Muscle layer of colon (tissue), 2 donors: ENCODE measurements around the gene GREB1L.

Source experiments
- H3K27ac ChIP-seq: one replicate; pipeline ENCODE4 v1.7.0; 2013; ENCODE audit warnings: low read depth, mild to moderate bottlenecking, low read length, moderate library complexity
- H3K27me3 ChIP-seq, 2 donors: one replicate each; pipeline ENCODE4 v1.7.0; 2013; ENCODE audit warnings: low read length in 2 of 2, mild to moderate bottlenecking in 2 of 2; ENCODE audit not compliant: insufficient read depth in 2 of 2, control insufficient read depth in 1 of 2
- H3K36me3 ChIP-seq: one replicate; pipeline ENCODE4 v1.7.0; 2013; ENCODE audit warnings: mild to moderate bottlenecking, low read length; ENCODE audit not compliant: insufficient read depth
- H3K4me1 ChIP-seq: one replicate; pipeline ENCODE4 v1.7.0; 2013; ENCODE audit warnings: mild to moderate bottlenecking, low read length; ENCODE audit not compliant: insufficient read depth
- H3K4me3 ChIP-seq, 2 donors: one replicate each; pipeline ENCODE4 v1.7.0; 2013; ENCODE audit warnings: low read length in 2 of 2, low read depth in 1 of 2, mild to moderate bottlenecking in 1 of 2, moderate library complexity in 1 of 2
- H3K9ac ChIP-seq: one replicate; pipeline ENCODE4 v1.7.0; 2013; ENCODE audit warnings: low read length
- H3K9me3 ChIP-seq: one replicate; pipeline ENCODE4 v1.7.0; 2013; ENCODE audit warnings: mild to moderate bottlenecking, low read length
- donor health status: abdominal sarcoma.
- donor health status: Adenocarcinoma of cecum.

The GREB1L gene

DNA sequence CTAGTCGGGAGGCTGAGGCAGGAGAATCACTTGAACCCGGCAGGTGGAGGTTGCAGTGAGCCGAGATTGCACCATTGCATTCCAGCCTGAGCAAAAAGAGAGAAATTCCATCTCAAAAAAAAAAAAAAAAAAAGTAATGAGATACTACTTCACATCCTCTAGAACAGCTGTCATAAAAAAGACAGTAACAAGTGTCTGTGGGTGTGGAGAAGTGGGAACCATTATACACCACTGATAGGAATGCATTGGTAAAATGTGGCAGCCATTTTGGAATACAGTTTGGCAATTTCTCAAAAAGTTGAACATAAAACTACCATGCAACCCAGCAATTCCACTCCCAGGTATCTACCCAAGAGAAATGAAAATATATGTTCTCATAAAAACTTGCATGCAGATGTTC is 166.6 kb downstream of the GREB1L start:
- no peaks in the 10 kb centered on the region for H3K9me3 ChIP-seq
- H3K4me3 ChIP-seq: no peak overlapping the region
- H3K36me3 ChIP-seq: no peaks in the 10 kb centered on the region
- H3K4me1 ChIP-seq: no peaks in the 10 kb centered on the region
- no peak overlapping the region for H3K27ac ChIP-seq
- H3K9ac ChIP-seq: no peak overlapping the region
- no peaks in the 10 kb centered on the region for H3K27me3 ChIP-seq

DNA sequence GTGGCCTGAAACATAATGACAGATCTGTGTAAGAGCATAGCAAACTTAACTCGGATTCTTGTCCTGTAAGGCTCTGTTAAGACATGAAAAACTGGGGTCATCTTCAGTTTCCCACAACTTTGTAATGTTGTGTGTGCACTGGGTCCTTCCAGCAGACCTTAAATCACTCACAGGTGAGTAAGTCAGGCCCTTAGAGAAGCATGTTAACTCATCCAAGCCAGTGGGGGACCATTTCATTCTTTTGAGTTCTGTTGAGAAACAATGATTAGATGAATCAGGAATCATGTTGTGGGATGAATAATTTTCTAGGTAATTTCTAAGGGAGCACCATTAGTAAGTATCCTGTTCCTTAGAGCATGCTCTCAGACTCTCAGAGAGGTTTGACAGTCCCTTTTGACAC is 191.4 kb downstream of the GREB1L start:
- H3K27ac ChIP-seq: no peak overlapping the region
- H3K9ac ChIP-seq: no peak overlapping the region
- H3K4me3 ChIP-seq: no peak overlapping the region
- H3K27me3 ChIP-seq: no peaks in the 10 kb centered on the region
- H3K4me1 ChIP-seq: no peaks in the 10 kb centered on the region
- H3K9me3 ChIP-seq: no peaks in the 10 kb centered on the region
- no peaks in the 10 kb centered on the region for H3K36me3 ChIP-seq

DNA sequence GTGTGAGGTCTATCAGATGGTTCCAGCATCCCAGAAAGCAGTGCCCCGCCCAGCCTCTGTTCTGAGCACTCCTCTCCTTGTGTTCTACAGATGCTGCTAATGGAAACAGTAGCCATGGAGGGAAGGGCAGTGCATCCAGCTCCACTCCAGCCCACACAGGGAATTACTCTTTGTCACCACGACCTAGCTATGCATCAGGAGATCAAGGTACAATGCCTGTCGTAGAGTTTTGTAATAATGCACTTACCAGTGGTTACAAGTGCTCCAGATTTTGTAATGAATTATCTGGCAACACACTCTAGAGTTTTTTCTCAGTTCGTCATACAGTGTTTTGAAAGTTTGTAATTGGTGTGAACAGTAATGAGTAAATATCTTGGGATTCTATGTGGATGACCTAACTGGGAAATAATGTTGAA is 197.4 kb downstream of the GREB1L start:
- Histone ChIP-seq H3K4me1 (no peaks in the 10 kb centered on the region), H3K27me3 (no peaks in the 10 kb centered on the region), H3K9me3 (no peaks in the 10 kb centered on the region), H3K4me3 (no peak overlapping the region), H3K9ac (no peak overlapping the region), H3K27ac (no peak overlapping the region), H3K36me3 (no peaks in the 10 kb centered on the region)

DNA sequence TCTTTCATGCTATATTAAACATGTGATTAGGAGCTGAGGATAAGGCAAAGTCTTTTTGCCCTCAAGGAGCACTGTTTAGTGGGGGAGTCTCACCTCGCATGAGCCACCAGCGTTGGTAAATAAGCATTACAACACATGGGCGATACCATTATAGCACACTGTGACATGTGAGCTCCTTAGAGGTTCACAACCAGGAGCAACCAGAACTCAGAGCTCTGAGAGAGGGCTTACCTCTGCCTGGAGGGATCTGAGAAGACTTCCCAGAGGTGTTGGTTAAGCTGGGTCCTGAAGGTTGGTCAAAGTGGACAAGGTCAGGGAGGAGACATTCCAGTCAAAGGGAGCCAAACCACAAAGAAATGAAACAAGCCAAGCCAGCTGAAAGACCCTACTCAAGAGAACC is 199.6 kb downstream of the GREB1L start:
- Histone ChIP-seq H3K27me3 (no peaks in the 10 kb centered on the region), H3K9me3 (no peaks in the 10 kb centered on the region), H3K9ac (no peak overlapping the region), H3K36me3 (no peaks in the 10 kb centered on the region), H3K4me1 (no peaks in the 10 kb centered on the region), H3K27ac (no peak overlapping the region), H3K4me3 (no peak overlapping the region)

DNA sequence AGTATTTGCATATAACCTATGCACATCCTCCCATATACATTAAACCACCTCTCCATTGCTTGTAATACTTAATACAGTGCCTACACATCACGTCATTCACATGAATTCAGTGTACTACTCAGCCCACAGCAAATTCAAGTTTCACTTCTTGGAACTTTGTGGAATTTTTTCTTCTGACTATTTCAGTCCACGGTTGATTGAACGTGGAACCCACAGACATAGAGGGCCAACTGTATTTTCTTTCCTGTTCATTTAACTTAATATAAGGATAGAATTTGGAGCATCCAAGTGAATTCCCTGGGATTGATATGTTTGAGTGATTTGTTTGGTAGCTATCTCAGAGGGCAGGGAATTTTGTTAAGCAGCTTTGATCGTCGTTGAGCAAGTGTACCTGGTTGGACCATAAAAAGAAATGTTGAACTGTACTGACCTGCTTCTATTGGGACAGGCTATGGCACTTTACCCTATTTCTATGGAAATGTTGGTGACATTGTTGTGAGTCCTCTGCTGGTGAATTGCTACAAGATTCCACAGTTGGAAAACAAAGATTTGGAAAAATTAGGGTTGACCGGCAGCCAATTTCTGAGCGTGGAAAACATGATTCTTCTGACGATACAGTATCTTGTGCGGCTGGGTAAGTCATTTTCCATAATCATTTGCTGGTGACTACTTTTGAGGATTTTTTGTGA is 201.9 kb downstream of the GREB1L start:
- H3K4me1 ChIP-seq: no peaks in the 10 kb centered on the region
- no peak overlapping the region for H3K27ac ChIP-seq
- H3K36me3 ChIP-seq: no peaks in the 10 kb centered on the region
- H3K9me3 ChIP-seq: no peaks in the 10 kb centered on the region
- H3K27me3 ChIP-seq: no peaks in the 10 kb centered on the region
- no peak overlapping the region for H3K4me3 ChIP-seq
- H3K9ac ChIP-seq: no peak overlapping the region

DNA sequence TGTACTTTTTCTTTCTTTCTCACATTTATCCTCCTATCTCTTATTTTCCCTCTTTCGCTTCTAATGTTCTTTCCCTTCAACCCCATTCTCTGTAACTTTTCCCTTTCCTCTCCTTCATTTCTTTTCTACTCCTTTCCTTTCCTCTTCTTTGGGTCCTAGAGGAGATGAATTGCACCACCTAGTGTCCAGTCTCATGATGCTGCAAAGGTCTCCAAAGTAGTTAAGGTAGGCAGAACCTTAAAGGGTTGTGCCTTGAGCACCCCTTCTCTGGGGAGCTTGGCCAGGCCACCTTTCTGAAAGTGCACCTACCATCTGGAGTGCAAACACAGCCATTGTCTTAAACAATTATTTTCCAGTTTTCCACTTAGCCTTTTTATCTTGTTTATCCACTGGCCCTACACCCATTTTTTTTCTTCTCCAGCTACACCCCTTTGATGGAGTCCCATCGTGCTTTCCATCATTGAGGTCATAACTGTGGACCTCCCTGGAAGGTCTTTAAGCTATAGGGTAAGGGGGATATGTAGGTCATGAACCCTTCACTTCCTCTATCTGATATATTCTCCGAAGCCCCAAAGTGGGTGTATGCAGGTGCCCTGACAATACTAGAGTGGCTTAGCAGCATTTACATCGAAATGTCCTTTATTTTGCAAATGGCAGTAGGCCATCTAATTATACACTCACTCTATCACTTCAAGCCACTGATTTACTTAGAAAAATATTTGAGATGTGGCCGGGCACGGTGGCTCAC is 202.6 kb downstream of the GREB1L start:
- Histone ChIP-seq H3K27ac (no peak overlapping the region), H3K9ac (no peak overlapping the region), H3K36me3 (no peaks in the 10 kb centered on the region), H3K9me3 (no peaks in the 10 kb centered on the region), H3K4me3 (no peak overlapping the region), H3K27me3 (no peaks in the 10 kb centered on the region), H3K4me1 (no peaks in the 10 kb centered on the region)

DNA sequence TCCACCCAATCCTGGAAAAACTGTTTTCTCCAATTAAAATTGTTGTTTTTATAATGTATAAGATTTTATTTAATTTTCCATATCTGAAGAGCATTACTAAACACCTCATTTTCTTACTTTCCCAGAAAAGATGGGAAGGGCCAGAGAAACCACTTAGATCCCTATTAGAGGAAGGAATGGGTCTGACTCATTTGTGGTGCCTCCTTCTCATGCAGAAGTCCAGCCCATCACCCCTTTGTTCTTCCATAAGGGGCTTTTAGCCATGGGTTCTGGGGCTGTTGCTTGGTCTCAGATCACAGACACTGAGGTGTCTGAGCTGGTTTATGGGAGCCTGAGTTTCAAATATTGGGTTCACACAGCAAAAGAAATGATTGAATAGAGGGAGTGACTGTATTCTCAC is 206.3 kb downstream of the GREB1L start:
- Histone ChIP-seq H3K4me1 (peaks cover 10% of the 10 kb centered on the region), H3K27ac (no peak overlapping the region), H3K9me3 (no peaks in the 10 kb centered on the region), H3K27me3 (no peaks in the 10 kb centered on the region), H3K4me3 (no peak overlapping the region), H3K9ac (no peak overlapping the region), H3K36me3 (no peaks in the 10 kb centered on the region)

DNA sequence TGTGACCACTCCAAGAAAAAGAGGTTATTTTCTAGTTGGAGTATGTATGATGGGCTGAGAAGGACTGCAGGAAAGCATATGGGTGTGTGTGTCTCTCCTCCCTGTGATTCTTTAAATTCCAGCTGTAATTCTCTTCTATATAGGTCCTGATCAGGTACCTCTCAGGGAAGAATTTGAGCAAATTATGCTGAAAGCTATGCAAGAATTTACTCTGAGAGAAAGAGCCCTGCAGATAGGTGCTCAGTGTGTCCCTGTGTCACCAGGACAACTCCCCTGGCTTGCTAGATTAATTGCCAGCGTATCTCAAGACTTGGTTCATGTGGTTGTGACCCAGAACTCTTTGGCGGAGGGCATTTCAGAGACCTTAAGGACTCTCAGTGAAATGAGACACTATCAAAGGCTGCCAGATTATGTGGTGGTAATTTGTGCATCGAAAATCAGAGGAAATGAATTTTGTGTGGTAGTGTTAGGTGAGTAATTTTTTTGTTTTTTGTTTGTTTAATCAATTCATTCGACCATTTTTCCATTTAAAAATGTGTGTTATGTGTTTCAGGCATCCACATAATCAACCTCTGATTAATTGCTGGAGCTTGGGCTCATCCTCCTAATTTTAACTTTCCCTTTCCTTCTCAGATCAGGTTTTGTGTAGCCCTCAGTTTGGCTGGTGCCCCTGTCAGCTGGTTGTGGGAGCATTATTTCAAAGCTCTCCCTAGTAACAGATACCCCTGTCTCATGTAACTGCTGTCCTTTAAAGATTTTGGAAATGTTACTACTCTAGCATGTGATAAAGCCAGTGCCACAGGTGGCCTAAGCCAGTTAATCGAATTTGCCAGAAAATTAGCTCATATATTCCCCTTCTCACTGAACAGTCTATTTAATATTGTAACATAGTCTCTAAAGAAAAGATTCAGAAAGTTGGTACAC is 207.6 kb downstream of the GREB1L start:
- no peaks in the 10 kb centered on the region for H3K9me3 ChIP-seq
- no peaks in the 10 kb centered on the region for H3K27me3 ChIP-seq
- no peak overlapping the region for H3K4me3 ChIP-seq
- no peak overlapping the region for H3K9ac ChIP-seq
- no peaks in the 10 kb centered on the region for H3K36me3 ChIP-seq
- H3K27ac ChIP-seq: no peak overlapping the region
- H3K4me1 ChIP-seq: peaks cover 21% of the 10 kb centered on the region

DNA sequence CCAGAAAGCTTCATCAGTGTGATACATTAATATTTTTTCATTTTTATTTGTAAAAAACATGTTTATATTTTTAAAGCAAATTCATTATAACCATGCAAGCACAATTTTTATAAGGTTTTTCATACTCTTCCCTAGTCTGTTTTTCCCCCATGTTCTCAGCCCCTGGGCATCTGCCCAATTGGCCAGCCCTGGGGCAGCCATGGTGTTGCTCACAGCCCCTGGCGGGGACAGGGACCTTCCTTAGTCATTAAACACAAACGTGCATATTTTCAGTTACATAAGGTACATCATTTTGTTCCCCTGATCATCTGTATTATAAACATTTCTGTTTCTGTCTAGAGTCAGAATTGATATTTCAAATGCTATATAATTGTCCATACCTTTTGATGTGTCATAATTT is 208.5 kb downstream of the GREB1L start:
- H3K27me3 ChIP-seq: no peaks in the 10 kb centered on the region
- H3K9me3 ChIP-seq: no peaks in the 10 kb centered on the region
- no peak overlapping the region for H3K27ac ChIP-seq
- H3K4me1 ChIP-seq: peaks cover 21% of the 10 kb centered on the region
- no peaks in the 10 kb centered on the region for H3K36me3 ChIP-seq
- H3K9ac ChIP-seq: no peak overlapping the region
- H3K4me3 ChIP-seq: no peak overlapping the region

DNA sequence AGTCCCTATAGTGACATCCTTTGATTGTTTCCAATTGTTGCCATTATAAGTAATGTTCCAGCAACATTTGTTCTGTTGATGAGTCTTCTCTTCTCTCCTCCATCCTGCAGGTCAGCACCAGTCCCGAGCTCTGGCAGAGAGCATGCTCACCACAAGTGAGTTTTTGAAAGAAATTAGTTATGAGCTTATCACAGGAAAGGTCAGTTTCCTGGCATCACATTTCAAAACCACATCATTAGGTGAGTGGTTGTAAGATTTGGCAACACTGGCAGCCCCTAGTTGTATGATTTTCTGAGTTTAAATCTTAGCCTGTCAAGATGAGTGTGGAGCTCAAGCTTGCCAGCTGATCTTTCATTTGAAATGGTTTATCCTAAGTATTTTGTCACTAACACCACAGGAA is 208.9 kb downstream of the GREB1L start:
- Histone ChIP-seq H3K27ac (no peak overlapping the region), H3K4me1 (peaks cover 21% of the 10 kb centered on the region), H3K27me3 (no peaks in the 10 kb centered on the region), H3K9me3 (no peaks in the 10 kb centered on the region), H3K36me3 (no peaks in the 10 kb centered on the region), H3K9ac (no peak overlapping the region), H3K4me3 (no peak overlapping the region)

DNA sequence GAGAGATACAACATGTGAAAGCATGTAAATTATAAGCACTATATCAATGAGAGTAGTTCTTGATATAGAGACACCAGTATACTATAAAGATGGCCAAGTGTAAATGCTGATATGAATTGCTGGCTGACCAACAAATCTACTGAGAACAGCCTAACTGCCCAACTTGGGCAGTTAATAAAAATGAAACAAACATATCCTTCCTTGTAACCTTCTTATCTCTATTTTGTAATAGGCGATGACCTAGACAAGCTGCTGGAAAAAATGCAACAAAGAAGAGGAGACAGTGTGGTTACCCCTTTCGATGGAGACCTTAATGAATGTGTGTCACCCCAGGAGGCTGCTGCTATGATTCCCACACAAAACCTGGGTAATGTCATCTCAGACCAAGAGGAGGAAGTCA is 209.8 kb downstream of the GREB1L start:
- no peak overlapping the region for H3K9ac ChIP-seq
- peaks cover 21% of the 10 kb centered on the region for H3K4me1 ChIP-seq
- no peak overlapping the region for H3K27ac ChIP-seq
- no peaks in the 10 kb centered on the region for H3K9me3 ChIP-seq
- no peaks in the 10 kb centered on the region for H3K36me3 ChIP-seq
- H3K27me3 ChIP-seq: no peaks in the 10 kb centered on the region
- no peak overlapping the region for H3K4me3 ChIP-seq
